Posterior vena cava (tissue), 2 donors: ENCODE data around the gene CYB5D1. TPM values are rescaled to one million over a fixed set of nuclear protein-coding genes. Genes with fewer than 3 reads are reported as not detected.
"Not testable (repeated sequence)": the region's sequence is repeated elsewhere in the genome, so short reads cannot be mapped to it uniquely, and the experiment has no call there.

Experiments
- DNase-seq: peaks from one replicate; pipeline ENCODE4 v3.0.0-alpha.2; 2020; ENCODE audit warnings: low spot score
- intact Hi-C, 2 donors: fragments of 100-400 bp; cut with DNase I; formaldehyde crosslinking; loops; one replicate each; pipeline versions ENCODE4 v1.14.1 to v1.14.2; 2022 to 2023
- total RNA-seq, 2 donors: library from RNA; stranded (reverse); fragmentation: NEBNext Ultra II Directional; extraction: Animal tissue kit (Norgen Biotek cat#: 25700); gene quantifications; one replicate each; pipeline ENCODE4 v1.2.1, GENCODE V29; 2021
- donor health status: DM: yes; HTN: yes; CAD: no.
- donor health status: DM: yes; HTN: yes; CAD: no.

The CYB5D1 gene
- total RNA-seq, 2 donors from 2014 or later, result 8.9 TPM

DNA sequence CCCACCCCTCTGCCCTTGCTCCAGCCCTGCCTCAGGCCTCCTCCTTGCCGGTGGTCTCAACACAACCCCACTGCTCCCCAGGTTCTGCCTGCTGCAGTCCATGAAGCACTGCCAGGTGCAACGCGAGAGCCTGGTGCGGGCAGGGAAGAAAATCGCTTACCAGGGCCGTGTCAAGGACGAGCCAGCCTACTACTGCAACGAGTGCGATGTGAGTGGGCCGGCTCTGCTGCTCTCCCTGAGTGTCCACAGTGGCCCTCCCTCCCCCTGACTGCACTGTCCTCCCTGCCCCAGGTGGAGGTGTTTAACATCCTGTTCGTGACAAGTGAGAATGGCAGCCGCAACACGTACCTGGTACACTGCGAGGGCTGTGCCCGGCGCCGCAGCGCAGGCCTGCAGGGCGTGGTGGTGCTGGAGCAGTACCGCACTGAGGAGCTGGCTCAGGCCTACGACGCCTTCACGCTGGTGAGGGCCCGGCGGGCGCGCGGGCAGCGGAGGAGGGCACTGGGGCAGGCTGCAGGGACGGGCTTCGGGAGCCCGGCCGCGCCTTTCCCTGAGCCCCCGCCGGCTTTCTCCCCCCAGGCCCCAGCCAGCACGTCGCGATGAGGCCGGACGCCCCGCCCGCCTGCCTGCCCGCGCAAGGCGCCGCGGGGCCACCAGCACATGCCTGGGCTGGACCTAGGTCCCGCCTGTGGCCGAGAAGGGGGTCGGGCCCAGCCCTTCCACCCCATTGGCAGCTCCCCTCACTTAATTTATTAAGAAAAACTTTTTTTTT lies 4.7 kb upstream of the CYB5D1 start:
- peak; percentile 80 for DNase-seq
- intact Hi-C loops, result loop anchor here (2.0 to 10.0 kb wide), 2 partner anchors 38 to 108 kb away; no protein-coding TSS in a partner anchor

DNA sequence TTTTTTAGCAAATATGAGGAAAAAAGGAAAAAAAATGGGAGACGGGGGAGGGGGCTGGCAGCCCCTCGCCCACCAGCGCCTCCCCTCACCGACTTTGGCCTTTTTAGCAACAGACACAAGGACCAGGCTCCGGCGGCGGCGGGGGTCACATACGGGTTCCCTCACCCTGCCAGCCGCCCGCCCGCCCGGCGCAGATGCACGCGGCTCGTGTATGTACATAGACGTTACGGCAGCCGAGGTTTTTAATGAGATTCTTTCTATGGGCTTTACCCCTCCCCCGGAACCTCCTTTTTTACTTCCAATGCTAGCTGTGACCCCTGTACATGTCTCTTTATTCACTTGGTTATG lies 4.1 kb upstream of the CYB5D1 start:
- intact Hi-C loops, result loop anchor here (2.0 to 10.0 kb wide), 2 partner anchors 39 to 109 kb away; no protein-coding TSS in a partner anchor
- DNase-seq, result peak; percentile 80

DNA sequence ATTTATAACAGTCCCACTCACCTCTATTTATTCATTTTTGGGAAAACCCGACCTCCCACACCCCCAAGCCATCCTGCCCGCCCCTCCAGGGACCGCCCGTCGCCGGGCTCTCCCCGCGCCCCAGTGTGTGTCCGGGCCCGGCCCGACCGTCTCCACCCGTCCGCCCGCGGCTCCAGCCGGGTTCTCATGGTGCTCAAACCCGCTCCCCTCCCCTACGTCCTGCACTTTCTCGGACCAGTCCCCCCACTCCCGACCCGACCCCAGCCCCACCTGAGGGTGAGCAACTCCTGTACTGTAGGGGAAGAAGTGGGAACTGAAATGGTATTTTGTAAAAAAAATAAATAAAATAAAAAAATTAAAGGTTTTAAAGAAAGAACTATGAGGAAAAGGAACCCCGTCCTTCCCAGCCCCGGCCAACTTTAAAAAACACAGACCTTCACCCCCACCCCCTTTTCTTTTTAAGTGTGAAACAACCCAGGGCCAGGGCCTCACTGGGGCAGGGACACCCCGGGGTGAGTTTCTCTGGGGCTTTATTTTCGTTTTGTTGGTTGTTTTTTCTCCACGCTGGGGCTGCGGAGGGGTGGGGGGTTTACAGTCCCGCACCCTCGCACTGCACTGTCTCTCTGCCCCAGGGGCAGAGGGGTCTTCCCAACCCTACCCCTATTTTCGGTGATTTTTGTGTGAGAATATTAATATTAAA lies 3.6 kb upstream of the CYB5D1 start:
- intact Hi-C loops, result loop anchor here in 1 of 2 donors (10.0 kb wide), 1 partner anchor 109 kb away; no protein-coding TSS in a partner anchor
- peak; percentile 79 for DNase-seq

- DNase-seq, result peak; percentile 84
- intact Hi-C loops, result loop anchor here in 1 of 2 donors (10.0 kb wide), 1 partner anchor 110 kb away; no protein-coding TSS in a partner anchor
These were observed 2.7 kb upstream of the CYB5D1 start, which contains the start of gene TMEM88 for GRCh38 chr17:7854851-7855659. Gene TMEM88, plus strand, starts transcription at chr17:7855066. Its CDS starts 9 bp downstream, at chr17:7855075.

DNA sequence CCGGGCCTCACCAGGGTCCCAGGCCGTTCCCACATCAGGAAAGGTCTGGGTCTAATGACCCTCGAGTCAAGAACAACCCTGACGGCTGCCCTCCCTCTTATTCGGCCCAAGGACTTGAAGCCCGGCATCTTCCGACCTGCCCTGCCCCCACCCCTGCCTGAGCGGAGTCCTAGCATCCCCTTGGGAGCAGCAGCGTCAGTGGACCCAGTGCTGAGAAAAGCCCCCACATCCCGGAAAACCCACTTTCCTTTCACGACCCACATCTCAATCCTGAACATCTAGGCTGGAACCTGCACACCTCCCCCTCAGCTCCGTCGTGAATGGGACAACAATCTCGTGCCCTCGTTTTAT lies 2.2 kb upstream of the CYB5D1 start:
- intact Hi-C loops, result loop anchor here in 1 of 2 donors (10.0 kb wide), 1 partner anchor 111 kb away; no protein-coding TSS in a partner anchor
- no peak for DNase-seq

DNA sequence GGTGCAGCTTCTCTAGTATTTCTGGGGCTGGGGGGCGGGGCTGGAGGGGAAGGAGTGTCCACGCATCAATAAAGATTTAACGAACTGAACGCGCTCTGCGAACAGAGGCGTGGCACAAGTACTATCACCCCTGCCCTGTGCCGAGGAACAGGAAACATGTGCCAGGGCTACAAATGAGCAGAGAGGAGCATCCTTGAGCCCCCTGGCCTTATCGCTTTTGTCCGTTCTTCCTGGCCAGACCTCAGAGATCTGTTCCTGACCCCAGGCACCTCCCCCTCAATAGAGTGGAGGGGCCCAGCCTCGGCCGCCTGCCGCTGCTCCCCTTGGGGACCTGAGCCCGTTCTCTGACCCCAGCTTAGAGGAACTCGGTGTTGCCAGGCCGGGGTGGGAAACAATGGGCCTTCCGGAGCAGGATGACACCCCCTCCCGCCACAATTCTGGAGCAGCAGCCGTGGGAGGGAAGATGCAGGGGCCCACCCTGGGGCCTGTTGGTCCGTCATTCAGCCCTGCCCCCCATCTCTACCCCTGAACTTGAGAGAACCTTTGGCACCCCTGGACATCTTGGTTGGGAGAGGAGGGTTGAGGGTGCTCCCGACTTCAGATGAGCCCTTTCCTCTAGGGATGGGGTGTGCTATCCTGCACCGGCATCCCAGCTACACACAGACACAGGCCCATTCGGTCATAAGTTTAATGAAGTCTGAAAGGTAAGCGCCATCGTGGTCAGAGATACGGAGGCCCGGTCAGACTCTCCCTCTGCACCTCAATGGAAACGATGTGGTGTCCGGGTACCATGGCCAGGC lies 1.6 kb upstream of the CYB5D1 start:
- intact Hi-C loops, result loop anchor here in 1 of 2 donors (10.0 kb wide), 1 partner anchor 111 kb away; no protein-coding TSS in a partner anchor

GRCh38 chr17:7856811-7857712 lies 741 bp upstream of the CYB5D1 start, which contains the start of gene NAA38:
Gene NAA38, minus strand, starts transcription at chr17:7857559. Its CDS starts 96 bp downstream, at chr17:7857463.
- peak; percentile 99 for DNase-seq
- intact Hi-C loops, result loop anchor here in 1 of 2 donors (10.0 kb wide), 1 partner anchor 112 kb away; no protein-coding TSS in a partner anchor

More for the DNA sequence above, 1.6 kb upstream of the CYB5D1 start:
- DNase-seq, result peak; percentile 90

GRCh38 chr17:7858522-7858810 lies 663 bp downstream of the CYB5D1 start:
- intact Hi-C loops, result loop anchor here in 1 of 2 donors (10.0 kb wide), 1 partner anchor 114 kb away; no protein-coding TSS in a partner anchor
- DNase-seq, result peak; percentile 86

DNA sequence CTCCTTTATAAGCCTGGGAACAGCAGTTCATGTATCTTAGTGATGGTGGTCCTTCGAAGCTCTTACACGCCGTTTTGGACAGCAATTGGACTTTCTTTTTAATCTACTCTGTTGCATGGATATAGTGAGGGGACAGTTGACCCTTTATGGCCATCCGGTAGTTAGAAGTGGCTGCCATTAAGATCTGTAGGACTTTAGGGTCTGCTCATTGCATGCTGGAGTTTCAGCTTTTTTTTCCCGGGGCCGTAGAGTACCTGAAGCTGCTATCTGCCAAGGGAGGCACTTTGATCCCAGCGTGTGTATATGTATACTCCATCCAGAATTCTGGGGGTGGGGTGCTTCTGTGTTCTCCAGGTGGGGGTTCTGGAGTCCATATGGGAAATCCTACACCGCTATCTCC lies 1.2 kb downstream of the CYB5D1 start:
- intact Hi-C loops, result loop anchor here in 1 of 2 donors (10.0 kb wide), 1 partner anchor 114 kb away; no protein-coding TSS in a partner anchor
- no peak for DNase-seq

- DNase-seq, result no peak
- intact Hi-C loops, result loop anchor here (5.0 kb wide), 2 partner anchors 41 to 124 kb away; no protein-coding TSS in a partner anchor
These were observed 5.1 kb downstream of the CYB5D1 start for GRCh38 chr17:7862692-7863437.

GRCh38 chr17:7864384-7864783 lies 6.6 kb downstream of the CYB5D1 start:
- intact Hi-C loops, result loop anchor here (5.0 kb wide), 2 partner anchors 42 to 123 kb away; no protein-coding TSS in a partner anchor
- not testable (repeated sequence) for DNase-seq

GRCh38 chr17:7864995-7865650 lies 7.3 kb downstream of the CYB5D1 start:
- no peak for DNase-seq
- intact Hi-C loops, result loop anchor here (5.0 kb wide), 2 partner anchors 43 to 122 kb away; no protein-coding TSS in a partner anchor

DNA sequence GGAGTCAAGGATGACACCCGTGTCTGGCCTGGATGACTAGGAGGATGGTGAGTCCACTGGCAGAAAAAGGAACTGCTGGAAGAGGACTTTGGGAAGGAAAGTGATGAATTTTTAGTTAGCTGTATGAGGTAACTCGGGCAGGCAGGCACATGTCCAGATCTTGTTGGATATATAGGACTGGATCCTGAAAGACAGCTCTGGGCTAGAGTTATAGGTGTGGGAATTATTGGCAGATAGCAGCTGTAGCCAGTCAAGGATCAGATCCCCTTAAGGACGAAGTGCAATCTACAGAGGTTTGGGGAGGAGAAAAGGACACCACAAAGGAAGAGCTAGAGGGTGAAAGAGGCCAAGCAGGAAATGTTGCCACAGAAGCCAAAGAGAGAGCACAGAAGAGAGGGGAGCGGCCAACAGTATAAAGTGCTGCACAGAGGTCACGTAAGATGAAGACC lies 10.1 kb downstream of the CYB5D1 start:
- intact Hi-C loops, result no loop called here
- DNase-seq, result no peak

- intact Hi-C loops, result no loop called here
- DNase-seq, result no peak
These were observed 15.2 kb downstream of the CYB5D1 start for GRCh38 chr17:7873051-7873450.

DNA sequence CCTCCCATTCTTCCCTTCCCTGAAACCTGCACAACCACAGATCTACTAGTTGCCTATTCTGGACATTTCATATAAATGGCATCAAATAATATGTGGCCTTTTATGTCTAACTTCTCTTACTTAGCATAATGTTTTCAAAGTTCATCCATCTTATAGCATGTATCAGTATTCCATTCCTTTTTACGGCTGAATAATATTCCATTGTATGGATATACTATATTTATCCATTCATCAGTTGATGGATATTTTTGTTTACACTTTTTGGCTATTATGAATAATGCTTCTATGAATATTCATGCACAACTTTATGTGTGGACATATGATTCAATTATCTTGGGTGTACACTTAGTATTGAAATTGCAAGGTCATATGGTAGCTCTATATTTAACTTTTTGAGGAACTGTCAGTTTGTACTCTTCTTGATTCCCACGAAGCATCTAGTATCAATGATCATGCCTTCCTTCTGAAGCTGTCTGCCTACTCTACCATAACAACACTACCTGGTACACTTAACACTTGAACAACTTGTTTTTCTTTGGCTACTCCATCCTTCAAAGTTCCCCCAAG lies 18.1 kb downstream of the CYB5D1 start:
- DNase-seq, result no peak

DNA sequence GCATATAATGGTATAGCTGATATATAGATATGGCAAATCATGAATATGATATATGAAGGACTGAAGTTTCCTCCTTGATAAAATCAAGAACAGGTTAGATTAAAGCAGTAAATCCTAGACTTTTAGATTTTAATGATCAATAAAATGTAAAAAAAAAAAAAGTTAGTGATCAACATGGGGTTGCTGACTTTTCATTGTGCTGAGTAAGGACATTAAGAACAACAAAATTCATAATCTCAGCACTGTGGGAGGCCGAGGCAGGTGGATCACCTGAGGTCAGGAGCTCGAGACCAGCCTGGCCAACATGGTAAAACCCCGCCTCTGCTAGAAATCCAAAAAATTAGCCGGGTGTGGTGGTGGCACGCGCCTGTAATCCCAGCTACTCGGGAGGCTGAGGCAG lies 20.4 kb downstream of the CYB5D1 start:
- DNase-seq, result peak; percentile 14
- intact Hi-C loops, result no loop called here

More for the DNA sequence above, 18.1 kb downstream of the CYB5D1 start:
- intact Hi-C loops, result no loop called here
